Urinary bladder (tissue), 4 donors: Measurements from ENCODE around the gene ERP44. TPM values are rescaled to one million over a fixed set of nuclear protein-coding genes. Genes with fewer than 3 reads are reported as not detected.
"Not testable (repeated sequence)": the region's sequence is repeated elsewhere in the genome, so short reads cannot be mapped to it uniquely, and the experiment has no call there.

Experiments used
- DNase-seq: peaks from one replicate; pipeline ENCODE4 v3.0.0-alpha.2; 2015; ENCODE audit errors: extremely low spot score
- H3K27ac ChIP-seq: one replicate; pipeline ENCODE4 v1.5.1; 2013; ENCODE audit warnings: low read depth, mild to moderate bottlenecking, moderate library complexity
- H3K36me3 ChIP-seq: one replicate; pipeline ENCODE4 v1.6.1; 2013; ENCODE audit warnings: mild to moderate bottlenecking, moderate library complexity; ENCODE audit not compliant: insufficient read depth
- H3K4me1 ChIP-seq: one replicate; pipeline ENCODE4 v1.6.1; 2013; ENCODE audit warnings: mild to moderate bottlenecking, moderate library complexity; ENCODE audit not compliant: insufficient read depth
- H3K4me3 ChIP-seq: one replicate; pipeline ENCODE4 v1.5.1; 2013; ENCODE audit warnings: low read depth, low read length
- WGBS: extraction: QIAGEN DNeasy Blood & Tissue Kit; methylation state at CpG from one replicate; pipeline ENCODE4 v1.1.7; 2013; 5-methylcytosine and 5-hydroxymethylcytosine counted together
- polyA plus RNA-seq: library from polyadenylated mRNA; stranded (reverse); fragments of 200-250 nt; gene quantifications from one replicate; pipeline ENCODE4 v1.2.3, GENCODE V29; 2013
- total RNA-seq: library from RNA; depleted of rRNA; stranded (reverse); fragments of >200 nt; gene quantifications from one replicate; pipeline ENCODE4 v1.2.3, GENCODE V29; 2014
- donor health status: healthy with polysubstance abuse.
- donor health status: healthy.

ERP44 gene
- total and polyA plus RNA-seq, 2 donors, result 17.7 to 26.6 TPM

- 71% methylated on average over 1 of the region's 1 CpG for WGBS
- Histone ChIP-seq H3K4me3 (no peak overlapping the region), H3K27ac (no peak overlapping the region), H3K4me1 (no peaks in the 10 kb centered on the region), H3K36me3 (no peaks in the 10 kb centered on the region)
- DNase-seq, result no peak
Observed at GRCh38 chr9:100091650-100092049, 7.2 kb downstream of the ERP44 start.

- Histone ChIP-seq H3K4me3 (no peak overlapping the region), H3K36me3 (no peaks in the 10 kb centered on the region), H3K27ac (no peak overlapping the region), H3K4me1 (no peaks in the 10 kb centered on the region)
- WGBS, result 97% methylated on average over 1 of the region's 1 CpG
- no peak for DNase-seq
Observed at GRCh38 chr9:100090880-100091279, 7.9 kb downstream of the ERP44 start.

GRCh38 chr9:100088202-100088601 lies 10.6 kb downstream of the ERP44 start:
- 86% methylated on average over 4 of the region's 4 CpGs for WGBS

GRCh38 chr9:100087218-100087617 lies 11.6 kb downstream of the ERP44 start:
- Histone ChIP-seq H3K27ac (no peak overlapping the region), H3K4me1 (peaks cover 2% of the 10 kb centered on the region), H3K36me3 (no peaks in the 10 kb centered on the region), H3K4me3 (no peak overlapping the region)
- 82% methylated on average over 1 of the region's 1 CpG for WGBS
- no peak for DNase-seq

More at GRCh38 chr9:100088202-100088601, 10.6 kb downstream of the ERP44 start:
- H3K27ac ChIP-seq, result no peak overlapping the region
- no peak overlapping the region for H3K4me3 ChIP-seq
- H3K36me3 ChIP-seq, result no peaks in the 10 kb centered on the region
- no peaks in the 10 kb centered on the region for H3K4me1 ChIP-seq
- DNase-seq, result no peak

GRCh38 chr9:100086097-100086635 lies 12.6 kb downstream of the ERP44 start:
- no peaks in the 10 kb centered on the region for H3K36me3 ChIP-seq
- no peak overlapping the region for H3K4me3 ChIP-seq
- 91% methylated on average over 3 of the region's 3 CpGs for WGBS
- H3K4me1 ChIP-seq, result peaks cover 2% of the 10 kb centered on the region
- no peak for DNase-seq
- H3K27ac ChIP-seq, result no peak overlapping the region

GRCh38 chr9:100084734-100085133 lies 14.1 kb downstream of the ERP44 start:
- no peaks in the 10 kb centered on the region for H3K36me3 ChIP-seq
- no peak overlapping the region for H3K4me3 ChIP-seq
- 87% methylated on average over 5 of the region's 5 CpGs for WGBS
- peaks cover 2% of the 10 kb centered on the region for H3K4me1 ChIP-seq
- DNase-seq, result no peak
- no peak overlapping the region for H3K27ac ChIP-seq

- WGBS, result 88% methylated on average over 1 of the region's 1 CpG
- no peak overlapping the region for H3K4me3 ChIP-seq
- peaks cover 2% of the 10 kb centered on the region for H3K4me1 ChIP-seq
- DNase-seq, result no peak
- H3K36me3 ChIP-seq, result no peaks in the 10 kb centered on the region
- no peak overlapping the region for H3K27ac ChIP-seq
Observed at GRCh38 chr9:100084128-100084453, 14.7 kb downstream of the ERP44 start.

GRCh38 chr9:100083448-100084127 lies 15.2 kb downstream of the ERP44 start:
- no peak for DNase-seq
- 82% methylated on average over 5 of the region's 5 CpGs for WGBS
- no peak overlapping the region for H3K4me3 ChIP-seq
- peaks cover 2% of the 10 kb centered on the region for H3K4me1 ChIP-seq
- H3K36me3 ChIP-seq, result no peaks in the 10 kb centered on the region
- no peak overlapping the region for H3K27ac ChIP-seq

GRCh38 chr9:100082782-100083181 lies 16.0 kb downstream of the ERP44 start:
- H3K36me3 ChIP-seq, result no peaks in the 10 kb centered on the region
- no peak for DNase-seq
- peaks cover 2% of the 10 kb centered on the region for H3K4me1 ChIP-seq
- no peak overlapping the region for H3K27ac ChIP-seq
- H3K4me3 ChIP-seq, result no peak overlapping the region

GRCh38 chr9:100076256-100076655 lies 22.5 kb downstream of the ERP44 start:
- H3K27ac ChIP-seq, H3K36me3 ChIP-seq, H3K4me1 ChIP-seq, DNase-seq, H3K4me3 ChIP-seq: not testable (repeated sequence)
- 95% methylated on average over 4 of the region's 4 CpGs for WGBS

GRCh38 chr9:100074989-100075388 lies 23.8 kb downstream of the ERP44 start:
- Histone ChIP-seq H3K4me3 (no peak overlapping the region), H3K4me1 (no peaks in the 10 kb centered on the region), H3K27ac (no peak overlapping the region), H3K36me3 (no peaks in the 10 kb centered on the region)
- DNase-seq, result no peak
- 98% methylated on average over 6 of the region's 6 CpGs for WGBS

GRCh38 chr9:100074093-100074492 lies 24.7 kb downstream of the ERP44 start:
- DNase-seq, result no peak
- 75% methylated on average over 6 of the region's 6 CpGs for WGBS
- Histone ChIP-seq H3K27ac (no peak overlapping the region), H3K36me3 (no peaks in the 10 kb centered on the region), H3K4me1 (no peaks in the 10 kb centered on the region), H3K4me3 (no peak overlapping the region)

GRCh38 chr9:100072805-100073204 lies 26.0 kb downstream of the ERP44 start:
- DNase-seq, result no peak
- Histone ChIP-seq H3K4me3 (no peak overlapping the region), H3K36me3 (no peaks in the 10 kb centered on the region), H3K27ac (no peak overlapping the region), H3K4me1 (no peaks in the 10 kb centered on the region)
- WGBS, result 69% methylated on average over 2 of the region's 2 CpGs

- Histone ChIP-seq H3K36me3 (no peaks in the 10 kb centered on the region), H3K4me1 (no peaks in the 10 kb centered on the region), H3K27ac (no peak overlapping the region), H3K4me3 (no peak overlapping the region)
- 77% methylated on average over 2 of the region's 2 CpGs for WGBS
- no peak for DNase-seq
Observed at GRCh38 chr9:100071271-100071670, 27.5 kb downstream of the ERP44 start.
